ENCODE data around the gene VWA7.

The VWA7 gene

DNA sequence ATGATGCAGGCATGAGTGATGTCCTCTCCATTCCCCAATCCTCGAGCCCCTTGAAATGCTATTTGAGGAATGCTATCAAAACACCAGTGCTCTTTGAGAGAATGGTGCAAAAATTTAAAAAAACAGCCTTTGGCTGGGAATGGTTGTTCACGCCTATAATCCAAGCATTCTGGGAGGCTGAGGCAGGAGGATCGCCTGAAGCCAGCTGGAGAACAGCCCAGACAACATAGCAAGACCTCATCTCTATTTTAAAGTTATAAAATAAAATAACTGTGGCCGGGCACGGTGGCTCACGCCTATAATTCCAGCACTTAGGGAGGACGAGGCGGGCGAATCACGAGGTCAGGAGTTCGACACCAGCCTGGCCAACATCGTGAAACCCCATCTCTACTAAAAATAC lies 22.7 kb upstream of the VWA7 start:
- TF ChIP-seq, protein P1, sequence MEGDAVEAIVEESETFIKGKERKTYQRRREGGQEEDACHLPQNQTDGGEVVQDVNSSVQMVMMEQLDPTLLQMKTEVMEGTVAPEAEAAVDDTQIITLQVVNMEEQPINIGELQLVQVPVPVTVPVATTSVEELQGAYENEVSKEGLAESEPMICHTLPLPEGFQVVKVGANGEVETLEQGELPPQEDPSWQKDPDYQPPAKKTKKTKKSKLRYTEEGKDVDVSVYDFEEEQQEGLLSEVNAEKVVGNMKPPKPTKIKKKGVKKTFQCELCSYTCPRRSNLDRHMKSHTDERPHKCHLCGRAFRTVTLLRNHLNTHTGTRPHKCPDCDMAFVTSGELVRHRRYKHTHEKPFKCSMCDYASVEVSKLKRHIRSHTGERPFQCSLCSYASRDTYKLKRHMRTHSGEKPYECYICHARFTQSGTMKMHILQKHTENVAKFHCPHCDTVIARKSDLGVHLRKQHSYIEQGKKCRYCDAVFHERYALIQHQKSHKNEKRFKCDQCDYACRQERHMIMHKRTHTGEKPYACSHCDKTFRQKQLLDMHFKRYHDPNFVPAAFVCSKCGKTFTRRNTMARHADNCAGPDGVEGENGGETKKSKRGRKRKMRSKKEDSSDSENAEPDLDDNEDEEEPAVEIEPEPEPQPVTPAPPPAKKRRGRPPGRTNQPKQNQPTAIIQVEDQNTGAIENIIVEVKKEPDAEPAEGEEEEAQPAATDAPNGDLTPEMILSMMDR (IDR thresholded peaks at IDR 0.05; ENCODE audit: low read depth, low read length, missing control alignments): no peak
- Histone ChIP-seq H3K36me3 (replicated peaks) (peaks cover 2% of the 10 kb centered on the region), H3K27ac (no peak overlapping the region), H3K27me3 (replicated peaks) (no peaks in the 10 kb centered on the region), H3K4me3 (ENCODE audit: low read depth, low read length) (no peak overlapping the region)
- DNase-seq: no peak
- in situ Hi-C loops (cut with HindIII; ENCODE audit: low pct_ligation_motif_present, low sequenced_read_pairs): no loop called here

GRCh38 chr6:31797588-31797987 lies 20.5 kb upstream of the VWA7 start:
- in situ Hi-C loops (cut with HindIII; ENCODE audit: low pct_ligation_motif_present, low sequenced_read_pairs): no loop called here
- TF ChIP-seq, protein P1 (IDR thresholded peaks at IDR 0.05; ENCODE audit: low read depth, low read length, missing control alignments): no peak
- H3K27me3 ChIP-seq (replicated peaks): no peaks in the 10 kb centered on the region
- peaks cover 2% of the 10 kb centered on the region for H3K36me3 ChIP-seq (replicated peaks)
- no peak overlapping the region for H3K27ac ChIP-seq
- no peak overlapping the region for H3K4me3 ChIP-seq (ENCODE audit: low read depth, low read length)
- DNase-seq: no peak

GRCh38 chr6:31796993-31797385 lies 19.9 kb upstream of the VWA7 start:
- no peaks in the 10 kb centered on the region for H3K27me3 ChIP-seq (replicated peaks)
- no peak for DNase-seq
- H3K4me3 ChIP-seq (ENCODE audit: low read depth, low read length): no peak overlapping the region
- in situ Hi-C loops (cut with HindIII; ENCODE audit: low pct_ligation_motif_present, low sequenced_read_pairs): no loop called here
- no peak overlapping the region for H3K27ac ChIP-seq
- H3K36me3 ChIP-seq (replicated peaks): peaks cover 5% of the 10 kb centered on the region
- TF ChIP-seq, protein P1 (IDR thresholded peaks at IDR 0.05; ENCODE audit: low read depth, low read length, missing control alignments): no peak

GRCh38 chr6:31795616-31796298 lies 18.6 kb upstream of the VWA7 start, which contains the start of gene VARS1:
VARS1 (minus strand) TSS chr6:31795752; CDS start chr6:31795217, 535 bp downstream.
- peak; percentile 68 for DNase-seq
- in situ Hi-C loops (cut with HindIII; ENCODE audit: low pct_ligation_motif_present, low sequenced_read_pairs): no loop called here
- no peaks in the 10 kb centered on the region for H3K27me3 ChIP-seq (replicated peaks)
- peak within 1 kb of the TSS; percentile 96 for H3K27ac ChIP-seq
- peak within 1 kb of the TSS; percentile 90 for H3K4me3 ChIP-seq (ENCODE audit: low read depth, low read length)
- H3K36me3 ChIP-seq (replicated peaks): peaks cover 15% of the 10 kb centered on the region
- TF ChIP-seq, protein P1 (IDR thresholded peaks at IDR 0.05; ENCODE audit: low read depth, low read length, missing control alignments): peak; percentile 71

DNA sequence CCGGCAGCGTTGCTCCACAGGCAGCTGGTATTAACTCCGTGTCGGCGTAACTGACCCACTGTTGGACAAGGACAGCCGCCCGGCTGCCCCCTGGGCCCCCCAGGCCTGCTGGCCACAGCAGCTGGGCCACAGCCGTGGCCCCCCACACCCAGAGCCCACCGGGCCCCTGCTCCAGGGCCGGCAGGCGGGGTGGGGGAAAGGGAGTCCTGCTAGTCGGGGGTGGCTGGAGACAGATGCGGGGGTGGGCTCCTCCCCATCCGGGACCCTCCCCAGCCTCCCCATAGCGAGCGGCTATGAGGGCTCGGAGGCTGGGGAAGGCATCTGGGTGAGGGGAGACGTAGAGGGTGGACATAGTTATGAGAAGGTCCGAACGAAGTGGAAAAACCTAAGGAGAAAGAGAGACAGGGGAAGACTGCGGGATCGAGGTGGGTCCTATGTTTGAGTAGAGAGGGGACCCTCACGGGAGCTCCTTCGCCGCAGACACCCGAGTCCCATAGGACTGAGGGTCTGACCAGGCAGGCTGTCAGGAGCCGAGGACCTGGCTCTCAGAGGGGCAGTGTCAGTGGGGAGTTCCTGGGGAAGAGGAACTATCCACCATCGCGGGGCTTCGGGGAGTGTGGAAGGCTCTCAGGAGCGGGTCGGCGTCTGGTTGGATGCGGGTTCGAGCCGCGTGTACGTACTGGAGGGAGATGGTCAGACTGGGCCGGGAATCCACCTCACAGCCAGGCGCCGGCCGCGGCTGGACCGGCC lies 17.9 kb upstream of the VWA7 start:
- DNase-seq: no peak
- Histone ChIP-seq H3K4me3 (ENCODE audit: low read depth, low read length) (peak overlapping the region; percentile 90), H3K27ac (peak overlapping the region; percentile 96), H3K27me3 (replicated peaks) (no peaks in the 10 kb centered on the region), H3K36me3 (replicated peaks) (peaks cover 20% of the 10 kb centered on the region)
- in situ Hi-C loops (cut with HindIII; ENCODE audit: low pct_ligation_motif_present, low sequenced_read_pairs): no loop called here
- TF ChIP-seq, protein P1 (IDR thresholded peaks at IDR 0.05; ENCODE audit: low read depth, low read length, missing control alignments): no peak

Measured in brain microvascular endothelial cell (primary cell).